MM.1S (cell line): ENCODE results near the gene MVK.

Source experiments
- EZH2phosphoT487 ChIP-seq: fragments of 300-600 bp; sonication (generic); IDR thresholded peaks from 2 replicates; pipeline ENCODE4 v1.6.1; 2018; ENCODE audit warnings: antibody characterized with exemption, low read length
- TF ChIP-seq, protein P1 (sequence below): fragments of 300-600 bp; sonication (generic); IDR thresholded peaks from 2 replicates; pipeline ENCODE4 v1.5.1; 2016; ENCODE audit warnings: antibody characterized with exemption, low read length, mixed read lengths

DNA sequence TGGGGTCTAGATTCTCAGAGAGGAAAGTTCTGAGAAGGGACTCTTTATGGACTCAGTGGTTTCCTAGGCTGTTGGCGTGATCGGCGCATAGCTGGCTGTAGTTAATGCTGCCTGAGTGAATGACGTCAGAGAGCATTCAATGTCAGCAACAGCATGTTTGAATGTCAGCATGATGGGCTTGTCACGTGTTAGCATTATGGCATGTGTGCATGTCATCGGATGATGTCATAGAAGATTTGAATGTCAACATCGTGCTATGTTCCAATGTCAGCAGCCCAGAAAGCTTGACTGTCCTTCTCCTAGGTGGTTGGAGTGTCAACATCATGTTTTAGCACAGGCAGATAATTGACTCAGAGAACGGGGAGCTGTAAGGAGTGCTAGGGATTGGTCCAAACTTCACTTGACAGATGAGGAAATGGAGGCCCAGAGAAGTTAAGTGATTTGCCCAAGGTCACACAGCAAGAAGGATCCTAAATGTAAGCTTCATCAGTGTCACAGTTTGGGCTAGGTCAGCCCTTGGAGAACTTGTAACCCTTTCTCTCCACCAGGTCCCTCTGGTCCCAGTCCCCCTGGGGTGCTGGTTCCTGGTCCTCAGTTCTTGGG is 45.5 kb downstream of the MVK start:
- no peak for TF ChIP-seq EZH2phosphoT487
- TF ChIP-seq, protein P1, sequence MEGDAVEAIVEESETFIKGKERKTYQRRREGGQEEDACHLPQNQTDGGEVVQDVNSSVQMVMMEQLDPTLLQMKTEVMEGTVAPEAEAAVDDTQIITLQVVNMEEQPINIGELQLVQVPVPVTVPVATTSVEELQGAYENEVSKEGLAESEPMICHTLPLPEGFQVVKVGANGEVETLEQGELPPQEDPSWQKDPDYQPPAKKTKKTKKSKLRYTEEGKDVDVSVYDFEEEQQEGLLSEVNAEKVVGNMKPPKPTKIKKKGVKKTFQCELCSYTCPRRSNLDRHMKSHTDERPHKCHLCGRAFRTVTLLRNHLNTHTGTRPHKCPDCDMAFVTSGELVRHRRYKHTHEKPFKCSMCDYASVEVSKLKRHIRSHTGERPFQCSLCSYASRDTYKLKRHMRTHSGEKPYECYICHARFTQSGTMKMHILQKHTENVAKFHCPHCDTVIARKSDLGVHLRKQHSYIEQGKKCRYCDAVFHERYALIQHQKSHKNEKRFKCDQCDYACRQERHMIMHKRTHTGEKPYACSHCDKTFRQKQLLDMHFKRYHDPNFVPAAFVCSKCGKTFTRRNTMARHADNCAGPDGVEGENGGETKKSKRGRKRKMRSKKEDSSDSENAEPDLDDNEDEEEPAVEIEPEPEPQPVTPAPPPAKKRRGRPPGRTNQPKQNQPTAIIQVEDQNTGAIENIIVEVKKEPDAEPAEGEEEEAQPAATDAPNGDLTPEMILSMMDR, result no peak
